WTC11 (cell line): ENCODE results near the gene SUSD1. TPM values are rescaled to one million over a fixed set of nuclear protein-coding genes. Genes with fewer than 3 reads are reported as not detected.

ENCODE experiments used
- ATAC-seq: fragments of 200-7000 bp; cut with Tn5 transposase; 2 replicates; pipeline ENCODE4 v1.10.0; 2021; ENCODE audit warnings: mild to moderate bottlenecking, moderate library complexity
- CTCF ChIA-PET: fragments of 300-600 bp; sonication (Branson Sonifier 250); formaldehyde crosslinking; loops from one replicate; lab custom pipeline; 2021; ENCODE audit warnings: antibody characterized with exemption; lab: Charles Lee
- POLR2A ChIA-PET: fragments of 350-600 bp; sonication (Branson Sonifier 250); formaldehyde crosslinking; loops from one replicate; lab custom pipeline; 2021; ENCODE audit warnings: antibody characterized with exemption; lab: Charles Lee
- DNase-seq: peaks from one replicate; pipeline ENCODE4 v3.0.0; 2021; ENCODE audit warnings: low spot score
- H3K27ac Mint-ChIP-seq: 2 replicates; pipeline ENCODE4 v1.8.0; 2021; ENCODE audit warnings: mixed read lengths
- H3K27me3 Mint-ChIP-seq: 2 replicates; pipeline ENCODE4 v1.8.0; 2021; ENCODE audit warnings: low read depth, mild to moderate bottlenecking, moderate library complexity, mixed read lengths
- H3K36me3 Mint-ChIP-seq: 2 replicates; pipeline ENCODE4 v1.8.0; 2021; ENCODE audit warnings: mixed read lengths
- H3K4me1 Mint-ChIP-seq: 2 replicates; pipeline ENCODE4 v1.8.0; 2022; ENCODE audit warnings: mixed read lengths
- H3K4me3 Mint-ChIP-seq: 2 replicates; pipeline ENCODE4 v1.8.0; 2021; ENCODE audit warnings: mild to moderate bottlenecking, moderate library complexity, mixed read lengths
- H3K9me3 Mint-ChIP-seq: 2 replicates; pipeline ENCODE4 v1.8.0; 2021; ENCODE audit warnings: mixed read lengths
- CTCF ChIP-seq: fragments of 200-600 bp; IDR thresholded peaks from 2 replicates; pipeline ENCODE4 v1.8.0; 2022; ENCODE audit warnings: antibody characterized with exemption
- E2F1 ChIP-seq: sonication (generic); formaldehyde crosslinking; IDR thresholded peaks from 2 replicates; pipeline ENCODE4 v1.8.0; 2022; ENCODE audit warnings: mild to moderate bottlenecking, missing genetic modification reagents
- ELF4 ChIP-seq: sonication (generic); formaldehyde crosslinking; IDR thresholded peaks from 2 replicates; pipeline ENCODE4 v1.8.1; 2022; ENCODE audit warnings: low read depth, mild to moderate bottlenecking, moderate library complexity, missing genetic modification reagents
- ERG ChIP-seq: fragments of 250-450 bp; sonication (Bioruptor Pico); IDR thresholded peaks from 2 replicates; pipeline ENCODE4 v1.8.0; 2021; ENCODE audit warnings: mild to moderate bottlenecking
- ESRRA ChIP-seq: sonication (generic); formaldehyde crosslinking; IDR thresholded peaks from 2 replicates; pipeline ENCODE4 v1.8.1; 2022; ENCODE audit warnings: mild to moderate bottlenecking, missing genetic modification reagents, borderline replicate concordance
- FOXP4 ChIP-seq: sonication (generic); formaldehyde crosslinking; IDR thresholded peaks from 2 replicates; pipeline ENCODE4 v1.8.0; 2022; ENCODE audit warnings: mild to moderate bottlenecking, missing genetic modification reagents
- IRF1 ChIP-seq: sonication (generic); formaldehyde crosslinking; IDR thresholded peaks from 2 replicates; pipeline ENCODE4 v1.8.0; 2023; ENCODE audit warnings: missing genetic modification reagents
- JAZF1 ChIP-seq: fragments of 250-450 bp; sonication (Bioruptor Pico); IDR thresholded peaks from 2 replicates; pipeline ENCODE4 v1.9.0; 2021; ENCODE audit warnings: moderate library complexity, mild to moderate bottlenecking, inconsistent platforms
- MAX ChIP-seq: sonication (generic); formaldehyde crosslinking; IDR thresholded peaks from 2 replicates; pipeline ENCODE4 v1.8.0; 2022; ENCODE audit warnings: mild to moderate bottlenecking, missing genetic modification reagents
- MLX ChIP-seq: sonication (generic); formaldehyde crosslinking; IDR thresholded peaks from 2 replicates; pipeline ENCODE4 v1.8.1; 2023; ENCODE audit warnings: mild to moderate bottlenecking, missing genetic modification reagents, moderate library complexity
- OVOL2 ChIP-seq: fragments of 250-450 bp; sonication (Bioruptor Pico); IDR thresholded peaks from 2 replicates; pipeline ENCODE4 v1.9.0; 2021; ENCODE audit warnings: mild to moderate bottlenecking, borderline replicate concordance
- RELA ChIP-seq: sonication (generic); formaldehyde crosslinking; IDR thresholded peaks from 2 replicates; pipeline ENCODE4 v1.8.1; 2022; ENCODE audit warnings: missing genetic modification reagents, mild to moderate bottlenecking, borderline replicate concordance
- SOX15 ChIP-seq: fragments of 250-450 bp; sonication (Bioruptor Pico); IDR thresholded peaks from 2 replicates; pipeline ENCODE4 v1.9.0; 2021; ENCODE audit warnings: mild to moderate bottlenecking
- ZBTB21 ChIP-seq: sonication (generic); formaldehyde crosslinking; IDR thresholded peaks from 2 replicates; pipeline ENCODE4 v1.8.1; 2023; ENCODE audit warnings: mild to moderate bottlenecking, missing genetic modification reagents, borderline replicate concordance
- ZNF232 ChIP-seq: sonication (generic); formaldehyde crosslinking; IDR thresholded peaks from 2 replicates; pipeline ENCODE4 v1.8.0; 2022; ENCODE audit warnings: mild to moderate bottlenecking, missing genetic modification reagents
- ZNF423 ChIP-seq: fragments of 250-450 bp; sonication (Bioruptor Pico); IDR thresholded peaks from 2 replicates; pipeline ENCODE4 v2.1.2; 2022; ENCODE audit warnings: mild to moderate bottlenecking, moderate library complexity
- ZNF671 ChIP-seq: fragments of 250-450 bp; sonication (Bioruptor Pico); IDR thresholded peaks from 2 replicates; pipeline ENCODE4 v1.8.0; 2021; ENCODE audit warnings: mild to moderate bottlenecking
- total RNA-seq: library from RNA; stranded (reverse); gene quantifications from 3 replicates; pipeline ENCODE4 v1.2.3, GENCODE V29; 2021

Gene SUSD1
- total RNA-seq, 1 experiment from 2014 or later, result 5.1 TPM

GRCh38 chr9:112174222-112174964 is 704 bp downstream of the SUSD1 start:
- no peaks in the 10 kb centered on the region for H3K36me3 Mint-ChIP-seq
- peaks cover 40% of the 10 kb centered on the region for H3K4me1 Mint-ChIP-seq
- POLR2A ChIA-PET, result no interaction called here
- H3K9me3 Mint-ChIP-seq, result no peaks in the 10 kb centered on the region
- no peak overlapping the region for H3K27ac Mint-ChIP-seq
- H3K27me3 Mint-ChIP-seq, result peaks cover 40% of the 10 kb centered on the region
- H3K4me3 Mint-ChIP-seq, result peak overlapping the region; percentile 76
- DNase-seq (peak; percentile 26), ATAC-seq (peak; percentile 37)
- peak; percentile 6; the same call in 1 of the 2 replicates for TF ChIP-seq ZNF423 (CRISPR knock-in tag)
- no peak for TF ChIP-seq ZBTB21 (CRISPR knock-in tag)
- CTCF ChIA-PET, result interaction anchor here (1.5 to 2.5 kb wide), 3 partner anchors 61 to 192 kb away, joined by 3 to 10 read pairs (median 9); partner anchors contain the start of gene PTBP3

GRCh38 chr9:112173489-112174221 is 1.4 kb downstream of the SUSD1 start:
- H3K4me1 Mint-ChIP-seq, result peaks cover 44% of the 10 kb centered on the region
- POLR2A ChIA-PET, result no interaction called here
- no peak for ATAC-seq
- H3K9me3 Mint-ChIP-seq, result no peaks in the 10 kb centered on the region
- no peak overlapping the region for H3K27ac Mint-ChIP-seq
- H3K27me3 Mint-ChIP-seq, result peaks cover 40% of the 10 kb centered on the region
- no peak for DNase-seq
- CTCF ChIA-PET, result interaction anchor here (0.5 to 2.5 kb wide), 4 partner anchors 26 to 193 kb away, joined by 3 to 10 read pairs (median 6); partner anchors contain the start of gene PTBP3
- H3K4me3 Mint-ChIP-seq, result peak overlapping the region; percentile 76
- H3K36me3 Mint-ChIP-seq, result no peaks in the 10 kb centered on the region
- no peak for TF ChIP-seq JAZF1 (CRISPR knock-in tag)
- TF ChIP-seq OVOL2 (CRISPR knock-in tag), result no peak
- TF ChIP-seq RELA (CRISPR knock-in tag), result no peak
- TF ChIP-seq SOX15 (CRISPR knock-in tag), result no peak
- no peak for TF ChIP-seq ERG
- TF ChIP-seq ZNF671 (CRISPR knock-in tag), result no peak
- TF ChIP-seq FOXP4 (CRISPR knock-in tag), result no peak
- TF ChIP-seq CTCF, result no peak
- TF ChIP-seq MLX, result no peak
- TF ChIP-seq ESRRA (CRISPR knock-in tag), result no peak

- no peak overlapping the region for H3K27ac Mint-ChIP-seq
- POLR2A ChIA-PET, result no interaction called here
- TF ChIP-seq ELF4 (CRISPR knock-in tag) (no peak), E2F1 (CRISPR knock-in tag) (no peak), IRF1 (CRISPR knock-in tag) (no peak), MAX (no peak), ZNF232 (CRISPR knock-in tag) (no peak), CTCF (no peak)
Observed at GRCh38 chr9:112170968-112171367, 4.1 kb downstream of the SUSD1 start.

More at GRCh38 chr9:112170968-112171367, 4.1 kb downstream of the SUSD1 start:
- no peak for DNase-seq
- CTCF ChIA-PET, result no interaction called here
- Mint-ChIP-seq H3K9me3 (no peaks in the 10 kb centered on the region), H3K4me3 (no peak overlapping the region), H3K27me3 (peaks cover 20% of the 10 kb centered on the region), H3K4me1 (peaks cover 52% of the 10 kb centered on the region), H3K36me3 (no peaks in the 10 kb centered on the region)
- ATAC-seq, result no peak
